ENCODE data around the gene DHRS9.

Gene DHRS9

DNA sequence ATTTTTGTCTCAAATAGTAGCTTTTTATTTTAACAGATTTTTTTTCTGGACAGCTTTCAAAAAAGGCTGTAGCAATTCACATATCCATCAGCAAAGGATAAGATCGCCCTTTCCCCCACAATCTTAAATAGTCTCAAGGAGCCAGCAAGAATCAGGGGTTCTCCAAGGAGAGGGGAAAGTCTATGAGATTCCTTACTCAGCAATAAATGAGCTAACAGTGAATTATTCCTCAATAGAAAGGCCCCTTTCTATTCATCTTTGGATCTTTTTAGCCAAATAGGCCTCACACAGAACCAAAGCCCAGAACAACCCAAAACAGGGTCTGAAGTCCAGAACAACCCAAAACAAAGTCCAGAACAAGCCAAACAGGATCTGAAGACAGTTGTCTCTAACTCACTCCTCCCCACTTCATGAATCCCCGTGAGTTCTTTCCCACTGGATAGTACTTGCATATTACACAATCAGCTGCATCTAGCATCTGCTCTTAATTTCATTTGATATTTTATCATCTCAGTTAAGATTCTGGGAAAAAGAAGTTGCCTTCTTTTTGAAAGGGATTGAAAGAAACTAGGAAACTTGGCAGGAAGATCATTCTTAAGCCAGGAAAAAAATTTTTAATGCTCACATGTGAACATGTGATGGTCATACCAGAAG lies 3.4 kb upstream of the DHRS9 start:
- TF ChIP-seq, protein P1, sequence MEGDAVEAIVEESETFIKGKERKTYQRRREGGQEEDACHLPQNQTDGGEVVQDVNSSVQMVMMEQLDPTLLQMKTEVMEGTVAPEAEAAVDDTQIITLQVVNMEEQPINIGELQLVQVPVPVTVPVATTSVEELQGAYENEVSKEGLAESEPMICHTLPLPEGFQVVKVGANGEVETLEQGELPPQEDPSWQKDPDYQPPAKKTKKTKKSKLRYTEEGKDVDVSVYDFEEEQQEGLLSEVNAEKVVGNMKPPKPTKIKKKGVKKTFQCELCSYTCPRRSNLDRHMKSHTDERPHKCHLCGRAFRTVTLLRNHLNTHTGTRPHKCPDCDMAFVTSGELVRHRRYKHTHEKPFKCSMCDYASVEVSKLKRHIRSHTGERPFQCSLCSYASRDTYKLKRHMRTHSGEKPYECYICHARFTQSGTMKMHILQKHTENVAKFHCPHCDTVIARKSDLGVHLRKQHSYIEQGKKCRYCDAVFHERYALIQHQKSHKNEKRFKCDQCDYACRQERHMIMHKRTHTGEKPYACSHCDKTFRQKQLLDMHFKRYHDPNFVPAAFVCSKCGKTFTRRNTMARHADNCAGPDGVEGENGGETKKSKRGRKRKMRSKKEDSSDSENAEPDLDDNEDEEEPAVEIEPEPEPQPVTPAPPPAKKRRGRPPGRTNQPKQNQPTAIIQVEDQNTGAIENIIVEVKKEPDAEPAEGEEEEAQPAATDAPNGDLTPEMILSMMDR (conservative IDR thresholded peaks at IDR 0.05; ENCODE audit: low read depth, low read length) = no peak
- no peak for DNase-seq (ENCODE audit: low read depth)
- H3K4me3 ChIP-seq (ENCODE audit: low read length) = no peak overlapping the region

DNA sequence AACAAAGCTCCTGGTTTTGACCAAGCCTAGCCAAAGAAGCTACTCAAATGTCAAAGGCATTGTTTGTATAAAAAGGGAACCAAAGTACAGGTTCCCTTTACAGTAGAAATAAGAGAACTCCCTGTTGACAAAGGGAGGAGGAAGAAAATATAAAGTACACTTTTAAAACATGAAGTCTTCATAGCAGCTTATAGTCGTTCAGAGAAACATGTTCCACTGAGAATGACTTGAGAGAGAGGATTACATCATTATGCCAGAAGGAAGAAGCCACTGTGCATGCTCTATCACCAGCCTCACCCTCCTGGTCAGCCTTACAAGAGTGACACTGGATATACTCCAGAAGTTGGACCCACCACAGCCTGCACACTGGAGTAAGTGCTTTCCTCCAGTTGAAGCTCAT lies 2.5 kb upstream of the DHRS9 start:
- TF ChIP-seq, protein P1 (conservative IDR thresholded peaks at IDR 0.05; ENCODE audit: low read depth, low read length) = no peak
- no peak overlapping the region for H3K4me3 ChIP-seq (ENCODE audit: low read length)
- no peak for DNase-seq (ENCODE audit: low read depth)

DNA sequence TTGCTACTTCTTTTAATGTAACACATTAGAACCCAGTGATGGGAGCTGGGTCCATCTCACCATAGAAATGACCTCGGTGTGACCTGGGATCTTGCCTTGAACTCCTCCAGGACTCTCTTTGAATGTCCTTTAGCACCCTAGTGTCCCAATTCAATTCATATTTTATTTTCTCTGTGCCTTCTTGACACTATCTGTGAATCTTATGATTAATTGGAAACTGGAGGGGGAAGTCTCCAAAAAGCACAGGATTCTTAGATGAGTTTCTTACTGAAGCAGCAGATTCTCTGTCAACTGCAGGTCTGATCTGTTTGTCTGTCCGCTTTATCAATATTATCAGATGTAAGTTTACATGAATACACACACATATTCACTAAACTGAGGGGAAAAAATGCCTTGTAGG lies 470 bp downstream of the DHRS9 start:
- TF ChIP-seq, protein P1 (conservative IDR thresholded peaks at IDR 0.05; ENCODE audit: low read depth, low read length) = no peak
- H3K4me3 ChIP-seq (ENCODE audit: low read length) = no peak overlapping the region
- DNase-seq (ENCODE audit: low read depth) = no peak

DNA sequence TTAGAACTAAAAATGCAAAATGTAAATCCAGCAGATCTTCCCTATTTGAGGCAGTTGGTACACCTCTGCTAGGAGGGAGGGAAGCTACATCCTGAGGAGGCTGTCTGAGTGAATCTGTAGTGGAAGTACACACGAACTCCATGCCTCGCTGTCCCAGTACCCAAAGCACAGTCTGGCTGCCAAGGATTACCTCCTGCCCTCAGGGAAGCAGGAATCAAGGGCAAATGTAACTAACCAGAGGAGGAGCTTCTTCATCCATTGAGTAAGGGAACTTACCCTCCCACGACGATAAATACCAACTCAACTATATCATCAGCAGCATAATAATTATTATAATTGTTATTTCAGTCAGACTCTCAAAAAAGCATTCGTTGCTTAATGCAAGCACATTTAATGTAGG lies 2.1 kb downstream of the DHRS9 start:
- TF ChIP-seq, protein P1 (conservative IDR thresholded peaks at IDR 0.05; ENCODE audit: low read depth, low read length) = no peak
- H3K4me3 ChIP-seq (ENCODE audit: low read length) = no peak overlapping the region
- DNase-seq (ENCODE audit: low read depth) = no peak

DNA sequence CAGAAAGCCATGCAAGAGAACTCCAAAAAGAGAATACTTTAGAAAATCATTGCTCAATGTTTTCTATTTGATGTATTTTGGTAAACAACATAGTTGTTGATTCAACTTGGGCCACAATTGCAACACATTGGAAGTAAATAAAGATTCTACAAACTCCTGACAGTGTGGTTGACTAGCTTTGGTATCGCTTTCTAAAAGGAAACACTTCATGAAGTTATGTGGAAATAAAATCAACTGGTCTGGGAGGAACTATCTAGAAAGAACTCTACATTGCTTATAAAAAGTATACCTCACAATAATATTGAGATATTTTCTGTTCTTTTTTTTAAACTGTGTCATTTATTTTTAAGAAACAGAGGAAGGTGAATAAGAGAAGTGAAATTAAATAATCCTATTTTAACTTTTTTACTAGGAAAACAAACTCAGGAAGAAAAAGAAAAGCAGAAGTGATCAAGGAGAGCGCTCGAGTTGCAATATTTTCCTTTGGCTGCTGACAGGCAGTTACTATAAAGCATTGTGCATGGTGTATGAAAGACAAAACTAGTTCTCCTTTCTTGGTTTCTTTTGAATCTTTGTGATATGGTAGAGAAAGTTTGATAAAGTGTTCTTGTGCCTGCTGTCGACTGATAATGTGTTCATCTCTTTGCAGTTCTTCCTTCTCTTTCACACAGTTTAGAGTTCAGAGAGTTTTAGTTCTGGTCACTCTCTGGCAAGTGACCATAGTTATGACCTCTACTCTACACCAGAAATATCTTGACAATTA lies 3.0 kb downstream of the DHRS9 start:
- DNase-seq (ENCODE audit: low read depth) = no peak
- TF ChIP-seq, protein P1 (conservative IDR thresholded peaks at IDR 0.05; ENCODE audit: low read depth, low read length) = no peak
- H3K4me3 ChIP-seq (ENCODE audit: low read length) = no peak overlapping the region

DNA sequence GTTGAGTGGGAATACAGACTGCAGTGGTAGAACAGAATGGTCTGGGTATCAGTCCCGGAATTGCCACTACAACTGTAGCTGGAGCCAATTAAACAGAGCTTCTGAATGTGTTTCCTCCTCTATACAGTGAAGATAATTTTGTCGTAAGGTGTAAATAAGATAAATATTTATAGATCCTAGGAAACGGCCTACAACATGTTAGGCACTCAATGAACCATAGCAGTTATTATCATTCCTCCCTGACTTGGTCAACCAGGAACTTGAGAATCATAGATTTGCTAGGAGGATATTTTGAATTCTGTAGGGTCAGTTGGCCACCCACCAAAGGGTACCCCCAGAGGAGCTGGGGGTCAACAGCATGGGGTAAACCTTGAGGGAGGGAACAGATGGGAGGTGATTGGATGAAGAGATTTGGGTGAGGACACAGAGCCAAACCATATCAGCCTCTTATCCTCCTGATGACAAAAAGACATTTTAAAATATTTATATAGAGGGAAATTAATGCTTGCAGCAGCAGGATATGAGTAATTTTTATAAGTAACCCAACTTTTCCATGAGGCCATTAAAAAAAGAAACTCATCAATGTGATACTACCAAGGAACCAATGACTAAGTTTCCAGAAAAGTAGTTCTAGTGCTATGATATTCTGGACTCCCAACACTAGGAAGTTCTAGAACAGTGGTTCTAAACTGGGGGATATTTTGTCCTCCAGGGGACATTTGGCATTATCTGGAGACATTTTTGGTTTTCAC lies 4.0 kb downstream of the DHRS9 start:
- TF ChIP-seq, protein P1 (conservative IDR thresholded peaks at IDR 0.05; ENCODE audit: low read depth, low read length) = no peak
- DNase-seq (ENCODE audit: low read depth) = no peak
- H3K4me3 ChIP-seq (ENCODE audit: low read length) = no peak overlapping the region
